SH-SY5Y (cell line): ENCODE measurements around the gene HBG1.

ENCODE experiments used
- GATA2 ChIP-seq: IDR thresholded peaks from 2 replicates; pipeline ENCODE4 v1.6.1; 2011; ENCODE audit warnings: mild to moderate bottlenecking, low read depth, low read length
- GATA3 ChIP-seq: IDR thresholded peaks from 2 replicates; pipeline ENCODE4 v1.6.1; 2011; ENCODE audit warnings: low read depth, mild to moderate bottlenecking, low read length, moderate library complexity

- TF ChIP-seq GATA2 (no peak), GATA3 (no peak)
Observed at GRCh38 chr11:5203366-5203765, 46.3 kb downstream of the HBG1 start.
